WERI-Rb-1 (cell line): ENCODE results near the gene GAA.
A peak's percentile ranks its signal among the peaks of the same experiment; 100 is the strongest.

ENCODE experiments used
- DNase-seq: peaks from one replicate; pipeline ENCODE4 v3.0.0-alpha.2; 2020
- H3K27ac ChIP-seq: fragments of 250-450 bp; sonication (Bioruptor Pico); 2 replicates; pipeline ENCODE4 v1.5.1; 2020; ENCODE audit warnings: mild to moderate bottlenecking, moderate library complexity
- H3K27me3 ChIP-seq: fragments of 250-450 bp; sonication (Bioruptor Pico); 2 replicates; pipeline ENCODE4 v1.5.1; 2021; ENCODE audit warnings: mild to moderate bottlenecking, low read depth, moderate library complexity; ENCODE audit not compliant: insufficient read depth, severe bottlenecking
- H3K36me3 ChIP-seq: fragments of 250-450 bp; sonication (Bioruptor Pico); 2 replicates; pipeline ENCODE4 v1.5.1; 2020; ENCODE audit warnings: mild to moderate bottlenecking, moderate library complexity
- H3K4me3 ChIP-seq: 2 replicates; pipeline ENCODE4 v1.5.1; 2011; ENCODE audit warnings: low read depth, mild to moderate bottlenecking, control low read depth, low read length
- H3K9me3 ChIP-seq: fragments of 250-450 bp; sonication (Bioruptor Pico); 2 replicates; pipeline ENCODE4 v1.5.1; 2021; ENCODE audit warnings: mild to moderate bottlenecking, moderate library complexity; ENCODE audit not compliant: severe bottlenecking
- TF ChIP-seq, protein P1 (sequence below): IDR thresholded peaks from 2 replicates; pipeline ENCODE4 v1.5.1; 2011; ENCODE audit warnings: low read depth, mild to moderate bottlenecking, control low read depth, inconsistent platforms, low read length

GAA gene

GRCh38 chr17:80095038-80095843, 6.1 kb upstream of the GAA start:
- Histone ChIP-seq H3K4me3 (no peak overlapping the region), H3K27me3 (no peaks in the 10 kb centered on the region), H3K9me3 (no peaks in the 10 kb centered on the region), H3K36me3 (no peaks in the 10 kb centered on the region; the same call in 1 of the 2 replicates), H3K27ac (no peak overlapping the region)
- no peak for DNase-seq
- TF ChIP-seq, protein P1, sequence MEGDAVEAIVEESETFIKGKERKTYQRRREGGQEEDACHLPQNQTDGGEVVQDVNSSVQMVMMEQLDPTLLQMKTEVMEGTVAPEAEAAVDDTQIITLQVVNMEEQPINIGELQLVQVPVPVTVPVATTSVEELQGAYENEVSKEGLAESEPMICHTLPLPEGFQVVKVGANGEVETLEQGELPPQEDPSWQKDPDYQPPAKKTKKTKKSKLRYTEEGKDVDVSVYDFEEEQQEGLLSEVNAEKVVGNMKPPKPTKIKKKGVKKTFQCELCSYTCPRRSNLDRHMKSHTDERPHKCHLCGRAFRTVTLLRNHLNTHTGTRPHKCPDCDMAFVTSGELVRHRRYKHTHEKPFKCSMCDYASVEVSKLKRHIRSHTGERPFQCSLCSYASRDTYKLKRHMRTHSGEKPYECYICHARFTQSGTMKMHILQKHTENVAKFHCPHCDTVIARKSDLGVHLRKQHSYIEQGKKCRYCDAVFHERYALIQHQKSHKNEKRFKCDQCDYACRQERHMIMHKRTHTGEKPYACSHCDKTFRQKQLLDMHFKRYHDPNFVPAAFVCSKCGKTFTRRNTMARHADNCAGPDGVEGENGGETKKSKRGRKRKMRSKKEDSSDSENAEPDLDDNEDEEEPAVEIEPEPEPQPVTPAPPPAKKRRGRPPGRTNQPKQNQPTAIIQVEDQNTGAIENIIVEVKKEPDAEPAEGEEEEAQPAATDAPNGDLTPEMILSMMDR: no peak

GRCh38 chr17:80095844-80096475, 5.4 kb upstream of the GAA start:
- no peaks in the 10 kb centered on the region for H3K36me3 ChIP-seq
- no peak for DNase-seq
- H3K9me3 ChIP-seq: no peaks in the 10 kb centered on the region
- H3K27me3 ChIP-seq: no peaks in the 10 kb centered on the region
- TF ChIP-seq, protein P1: no peak
- H3K27ac ChIP-seq: no peak overlapping the region
- H3K4me3 ChIP-seq: no peak overlapping the region

GRCh38 chr17:80096561-80097021, 4.8 kb upstream of the GAA start:
- no peak for DNase-seq
- H3K27ac ChIP-seq: peak overlapping the region; percentile 27; the same call in 1 of the 2 replicates
- TF ChIP-seq, protein P1: no peak
- no peaks in the 10 kb centered on the region for H3K9me3 ChIP-seq
- H3K36me3 ChIP-seq: no peaks in the 10 kb centered on the region; the same call in 1 of the 2 replicates
- no peaks in the 10 kb centered on the region for H3K27me3 ChIP-seq
- no peak overlapping the region for H3K4me3 ChIP-seq

GRCh38 chr17:80097127-80097621, 4.2 kb upstream of the GAA start:
- Histone ChIP-seq H3K4me3 (no peak overlapping the region), H3K9me3 (no peaks in the 10 kb centered on the region), H3K27ac (peak overlapping the region; percentile 27), H3K27me3 (no peaks in the 10 kb centered on the region), H3K36me3 (no peaks in the 10 kb centered on the region; the same call in 1 of the 2 replicates)
- TF ChIP-seq, protein P1: no peak
- DNase-seq: peak; percentile 55

DNA sequence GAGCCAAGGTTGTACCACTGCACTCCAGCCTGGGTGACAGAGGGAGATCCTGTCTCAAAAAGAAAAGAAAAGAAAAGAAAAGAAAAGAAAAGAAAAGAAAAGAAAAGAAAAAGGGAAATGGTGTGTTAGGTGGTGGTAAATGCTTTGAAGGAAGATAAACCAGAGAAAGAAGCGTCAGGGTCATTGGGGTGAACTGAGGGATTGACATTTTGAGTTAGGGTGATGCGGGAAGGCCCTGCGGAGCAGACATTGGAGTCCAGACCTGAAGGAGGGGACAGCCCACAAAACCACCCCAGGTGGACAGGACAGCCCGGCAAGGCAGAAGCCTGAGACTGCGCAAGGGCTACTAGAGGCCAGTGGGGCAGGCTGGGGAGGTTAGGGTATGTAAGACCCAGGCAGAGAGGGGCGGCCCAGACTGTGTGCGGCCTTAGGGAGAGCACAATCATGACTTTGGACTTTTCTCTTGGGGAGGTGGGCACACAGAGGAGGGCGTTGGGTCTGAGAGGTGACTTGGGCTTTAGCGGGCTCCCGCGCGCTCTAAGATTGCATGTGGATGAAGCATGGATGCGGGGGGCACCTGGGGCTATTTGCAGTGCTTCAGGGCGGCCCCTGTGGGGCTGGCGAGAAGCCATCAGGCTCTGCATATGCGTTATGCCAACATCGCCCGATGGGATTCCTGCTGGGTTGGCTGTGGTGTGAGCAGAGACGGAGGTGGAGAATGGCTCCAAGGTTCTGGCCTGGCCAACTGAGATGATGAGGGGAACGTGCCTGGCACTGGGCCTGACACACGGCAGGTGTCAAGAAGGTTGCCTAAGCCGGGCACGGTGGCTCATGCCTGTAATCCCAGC, 3.3 kb upstream of the GAA start:
- H3K4me3 ChIP-seq: no peak overlapping the region
- TF ChIP-seq, protein P1: no peak
- H3K27me3 ChIP-seq: no peaks in the 10 kb centered on the region
- H3K9me3 ChIP-seq: no peaks in the 10 kb centered on the region
- no peak for DNase-seq
- H3K36me3 ChIP-seq: peaks cover 4% of the 10 kb centered on the region
- peak overlapping the region; percentile 27; the same call in 1 of the 2 replicates for H3K27ac ChIP-seq
